Measurements from ENCODE around the gene SH3RF1. TPM values are rescaled to one million over a fixed set of nuclear protein-coding genes. Genes with fewer than 3 reads are reported as not detected.

Gene SH3RF1
- total and polyA plus RNA-seq, 2 of the 8 experiments (the other 6 are each of a cell fraction or from before 2014, with no cell fraction given): 6.9 to 15.1 TPM

GRCh38 chr4:169054879-169055278, 215.9 kb downstream of the SH3RF1 start:
- CTCF ChIA-PET (ENCODE audit: partially characterized antibody): no interaction called here
- no peaks in the 10 kb centered on the region for H3K36me3 ChIP-seq (ENCODE audit: control insufficient read depth in 2 of 4, insufficient read depth in 4 of 4, low read length in 3 of 4)
- peaks cover 0 to 6% (median 4%) of the 10 kb centered on the region in 4 experiments; a peak in 2 of 7 replicates for H3K4me1 ChIP-seq (replicated peaks in 1 of 4; ENCODE audit: control insufficient read depth in 3 of 4, insufficient read depth in 4 of 4, low read length in 3 of 4)
- H3K4me3 ChIP-seq (ENCODE audit: extremely low read depth in 1 of 4, insufficient read depth in 2 of 4, low read depth in 3 of 4, low read length in 4 of 4): no peak overlapping the region
- H4K5ac ChIP-seq (ENCODE audit: insufficient read length, low read depth, low read length): no peak overlapping the region
- H2BK120ac ChIP-seq (replicated peaks; ENCODE audit: low read depth, low read length): no peak overlapping the region
- H3K4me2 ChIP-seq (ENCODE audit: insufficient read depth in 1 of 2, low read depth in 2 of 2, low read length in 2 of 2): no peak overlapping the region
- H3K79me1 ChIP-seq (ENCODE audit: low read depth, low read length): no peaks in the 10 kb centered on the region
- no peak overlapping the region for H2BK12ac ChIP-seq (ENCODE audit: low read depth, low read length)
- TF ChIP-seq EGR1 (IDR thresholded peaks at IDR 0.05; ENCODE audit: borderline replicate concordance, low read depth, low read length): no peak
- no peak for TF ChIP-seq FOSL1 (IDR thresholded peaks at IDR 0.05; ENCODE audit: insufficient read depth, low read depth, low read length)
- TF ChIP-seq BACH1 (IDR thresholded peaks at IDR 0.05; ENCODE audit: low read length): no peak
- no peak for TF ChIP-seq TEAD4 (IDR thresholded peaks at IDR 0.05; ENCODE audit: low read depth, low read length)
- no peak for TF ChIP-seq TCF12 (IDR thresholded peaks at IDR 0.05; ENCODE audit: low read depth, low read length)
- no peak for TF ChIP-seq PHF8 (conservative IDR thresholded peaks at IDR 0.05; ENCODE audit: low read depth, low read length)
- no peak for TF ChIP-seq JUND (IDR thresholded peaks at IDR 0.05; ENCODE audit: low read length)
- no peak for TF ChIP-seq ASH2L (IDR thresholded peaks at IDR 0.05; ENCODE audit: low read length)
- no peak for TF ChIP-seq TBP (IDR thresholded peaks at IDR 0.05; ENCODE audit: low read depth, low read length)
- H2AFZ ChIP-seq (ENCODE audit: low read length): no peak overlapping the region
- H3K79me2 ChIP-seq (ENCODE audit: control insufficient read depth in 1 of 2, insufficient read depth in 2 of 2, low read length in 2 of 2): no peaks in the 10 kb centered on the region
- no peaks in the 10 kb centered on the region for H3K9me3 ChIP-seq (ENCODE audit: insufficient read depth in 2 of 2, low read depth in 1 of 2, low read length in 1 of 2)
- no peak overlapping the region for H2AK5ac ChIP-seq (ENCODE audit: low read depth, low read length)
- no peak overlapping the region for H3K23ac ChIP-seq (ENCODE audit: insufficient read length)
- no peak overlapping the region for H4K8ac ChIP-seq (ENCODE audit: extremely low read depth, insufficient read depth, low read length)
- DNase-seq (ENCODE audit: low read depth in 1 of 2, low spot score in 2 of 2) (no peak), FAIRE-seq (no peak)
- no peak overlapping the region for H3K56ac ChIP-seq (replicated peaks; ENCODE audit: insufficient read length, low read depth, low read length)
- WGBS, 2 experiments (ENCODE audit: extremely low coverage in 1 of 2, insufficient coverage in 1 of 2, insufficient read length in 1 of 2, insufficient replicate concordance in 2 of 2, low coverage in 1 of 2, low lambda C conversion rate in 2 of 2, missing lambda C conversion rate in 1 of 2): 96% methylated on average over 6 of the region's 6 CpGs; no CpG with 5 or more reads in 1 of the 2 experiments
- H3K23me2 ChIP-seq (ENCODE audit: low read depth, low read length): no peaks in the 10 kb centered on the region
- no peak overlapping the region for H2BK5ac ChIP-seq (ENCODE audit: low read depth, low read length)
- no peak overlapping the region for H2BK20ac ChIP-seq (ENCODE audit: low read length)
- H3K4ac ChIP-seq (replicated peaks; ENCODE audit: insufficient read length, low read depth, low read length): no peak overlapping the region
- H2BK15ac ChIP-seq (ENCODE audit: low read length): no peak overlapping the region; the same call in 1 of the 2 replicates
- H3K27ac ChIP-seq (ENCODE audit: low read depth, low read length): no peak overlapping the region
- no peaks in the 10 kb centered on the region for H3K27me3 ChIP-seq (replicated peaks in 1 of 4; ENCODE audit: control insufficient read depth in 3 of 4, extremely low read depth in 1 of 4, insufficient read depth in 3 of 4, low read length in 3 of 4)
- H4K20me1 ChIP-seq (replicated peaks in 1 of 2; ENCODE audit: control insufficient read depth in 1 of 2, insufficient read depth in 2 of 2, low read length in 2 of 2): no peaks in the 10 kb centered on the region
- no peak overlapping the region for H3K14ac ChIP-seq (ENCODE audit: insufficient read length)
- no peak overlapping the region for H3K18ac ChIP-seq (ENCODE audit: extremely low read depth, low read length)
- POLR2A ChIA-PET (ENCODE audit: partially characterized antibody): no interaction called here
- H3K9ac ChIP-seq (replicated peaks in 1 of 4; ENCODE audit: extremely low read depth in 1 of 4, low read depth in 3 of 4, low read length in 3 of 4): no peak overlapping the region
- no peak overlapping the region for H4K91ac ChIP-seq (replicated peaks; ENCODE audit: insufficient read length, low read length)
